DND-41 (cell line): ENCODE data around the gene SLC35F6.

Experiments
- CTCF ChIP-seq: IDR thresholded peaks from 2 replicates; pipeline ENCODE4 v1.5.1; 2012; ENCODE audit warnings: borderline replicate concordance, low read length, moderate library complexity, mild to moderate bottlenecking; ENCODE audit not compliant: poor library complexity, severe bottlenecking; ENCODE audit errors: extremely low read depth
- EZH2 ChIP-seq: IDR thresholded peaks from 3 replicates; pipeline ENCODE4 v1.6.1; 2012; ENCODE audit warnings: borderline replicate concordance, low read depth, mild to moderate bottlenecking, moderate library complexity, low read length, inconsistent platforms; ENCODE audit not compliant: severe bottlenecking

- TF ChIP-seq CTCF = no peak
- no peak for TF ChIP-seq EZH2
These were observed 24.6 kb upstream of the SLC35F6 start for GRCh38 chr2:26739514-26739913.
